ENCODE results near the gene SYNE3. TPM values are rescaled to one million over a fixed set of nuclear protein-coding genes. Genes with fewer than 3 reads are reported as not detected.

The SYNE3 gene
- total RNA-seq, 2 experiments from 2014 or later = 64.0 to 64.1 TPM

GRCh38 chr14:95488376-95489213 is 27.9 kb downstream of the SYNE3 start:
- intact Hi-C loops (cut with micrococcal nuclease) = no loop called here
- H3K36me3 Mint-ChIP-seq (ENCODE audit: low read depth) = peaks cover 26% of the 10 kb centered on the region
- H3K27me3 Mint-ChIP-seq = no peaks in the 10 kb centered on the region
- ChIA-PET POLR2A (interaction anchor here (1.3 kb wide), 1 partner anchor 15 kb away, joined by 4 read pairs; no protein-coding TSS in a partner anchor), CTCF (interaction anchor here (0.8 to 1.3 kb wide), 2 partner anchors 38 to 46 kb away, joined by 3 read pairs; no protein-coding TSS in a partner anchor)
- H3K9me3 Mint-ChIP-seq = peaks cover 6% of the 10 kb centered on the region
- no peak overlapping the region for H3K27ac Mint-ChIP-seq
- H3K4me1 Mint-ChIP-seq (ENCODE audit: low read depth) = peaks cover 44% of the 10 kb centered on the region
- no peak for TF ChIP-seq CTCF (IDR thresholded peaks at IDR 0.05)
- DNase-seq = no peak
- ATAC-seq = no peak
- no peak overlapping the region for H3K4me3 Mint-ChIP-seq

GRCh38 chr14:95487669-95488084 is 28.8 kb downstream of the SYNE3 start:
- Mint-ChIP-seq H3K27me3 (no peaks in the 10 kb centered on the region), H3K4me1 (ENCODE audit: low read depth) (peaks cover 48% of the 10 kb centered on the region), H3K27ac (no peak overlapping the region), H3K4me3 (no peak overlapping the region), H3K36me3 (ENCODE audit: low read depth) (peaks cover 24% of the 10 kb centered on the region), H3K9me3 (peaks cover 6% of the 10 kb centered on the region)
- ATAC-seq = no peak
- intact Hi-C loops (cut with micrococcal nuclease) = no loop called here
- CTCF ChIA-PET = interaction anchor here (0.8 kb wide), 1 partner anchor 45 kb away, joined by 3 read pairs; no protein-coding TSS in a partner anchor
- DNase-seq = no peak
- no peak for TF ChIP-seq CTCF (IDR thresholded peaks at IDR 0.05)
- POLR2A ChIA-PET = interaction anchor here (0.7 to 1.3 kb wide), 2 partner anchors 9 to 15 kb away, joined by 4 read pairs; no protein-coding TSS in a partner anchor

- no peak for ATAC-seq
- Mint-ChIP-seq H3K4me3 (no peak overlapping the region), H3K27ac (no peak overlapping the region), H3K36me3 (ENCODE audit: low read depth) (peaks cover 18% of the 10 kb centered on the region), H3K4me1 (ENCODE audit: low read depth) (peaks cover 44% of the 10 kb centered on the region), H3K27me3 (no peaks in the 10 kb centered on the region), H3K9me3 (peaks cover under 1% of the 10 kb centered on the region)
- intact Hi-C loops (cut with micrococcal nuclease) = no loop called here
- POLR2A ChIA-PET = interaction anchor here (0.7 to 1.3 kb wide), 2 partner anchors 9 to 14 kb away, joined by 4 read pairs; no protein-coding TSS in a partner anchor
- DNase-seq = no peak
- TF ChIP-seq CTCF (IDR thresholded peaks at IDR 0.05) = no peak
- CTCF ChIA-PET = interaction anchor here (0.8 kb wide), 1 partner anchor 45 kb away, joined by 3 read pairs; no protein-coding TSS in a partner anchor
These were observed 29.4 kb downstream of the SYNE3 start for GRCh38 chr14:95486875-95487668.

- Mint-ChIP-seq H3K4me1 (ENCODE audit: low read depth) (peaks cover 44% of the 10 kb centered on the region), H3K9me3 (no peaks in the 10 kb centered on the region), H3K36me3 (ENCODE audit: low read depth) (peaks cover 8% of the 10 kb centered on the region), H3K27ac (no peak overlapping the region), H3K27me3 (no peaks in the 10 kb centered on the region), H3K4me3 (no peak overlapping the region)
- ATAC-seq (no peak), DNase-seq (no peak)
- TF ChIP-seq CTCF (IDR thresholded peaks at IDR 0.05) = no peak
- CTCF ChIA-PET = no interaction called here
- intact Hi-C loops (cut with micrococcal nuclease) = no loop called here
- POLR2A ChIA-PET = no interaction called here
These were observed 31.1 kb downstream of the SYNE3 start for GRCh38 chr14:95485222-95485819.

Measured in activated CD8-positive, alpha-beta T cell treated with anti-CD3 and anti-CD28 coated beads for 36 hours (primary cell).